Testis (tissue), 2 donors: Measurements from ENCODE around the gene NUDC.

ENCODE experiments used
- POLR2A ChIP-seq: fragments of 450-650 bp; IDR thresholded peaks from one replicate; pipeline ENCODE4 v1.6.1; 2017; ENCODE audit warnings: antibody characterized with exemption, mild to moderate bottlenecking, moderate library complexity
- TF ChIP-seq, protein P1 (sequence below), 3 experiments: fragments of 450-650 bp in 2 of 3; fragments of 200-600 bp in 1 of 3; sonication (generic) in 1 of 3; IDR thresholded peaks; one replicate each; pipeline ENCODE4 v1.5.1; 2016 to 2019; ENCODE audit warnings: antibody characterized with exemption in 3 of 3, mild to moderate bottlenecking in 2 of 3, moderate library complexity in 1 of 3

DNA sequence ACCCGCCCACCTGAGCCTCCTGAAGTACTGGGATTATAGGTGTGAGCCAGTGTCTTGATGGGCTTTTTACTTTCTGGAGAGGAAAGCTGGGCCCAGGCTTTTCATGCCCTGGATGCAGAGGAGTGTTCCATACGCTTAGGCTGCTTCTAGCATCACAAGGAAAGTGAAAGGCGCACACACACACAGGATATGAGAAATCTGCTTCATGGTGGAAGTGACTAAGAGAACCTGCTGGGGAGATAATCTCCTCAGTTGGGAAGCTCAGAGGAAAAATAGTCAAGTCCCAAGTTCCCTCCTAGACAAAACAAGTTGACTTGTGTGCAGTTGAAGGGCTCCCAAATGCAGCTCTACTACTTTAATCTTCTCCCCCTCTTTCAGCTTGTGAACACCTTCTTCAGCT, 2.2 kb downstream of the NUDC start:
- TF ChIP-seq, protein P1, sequence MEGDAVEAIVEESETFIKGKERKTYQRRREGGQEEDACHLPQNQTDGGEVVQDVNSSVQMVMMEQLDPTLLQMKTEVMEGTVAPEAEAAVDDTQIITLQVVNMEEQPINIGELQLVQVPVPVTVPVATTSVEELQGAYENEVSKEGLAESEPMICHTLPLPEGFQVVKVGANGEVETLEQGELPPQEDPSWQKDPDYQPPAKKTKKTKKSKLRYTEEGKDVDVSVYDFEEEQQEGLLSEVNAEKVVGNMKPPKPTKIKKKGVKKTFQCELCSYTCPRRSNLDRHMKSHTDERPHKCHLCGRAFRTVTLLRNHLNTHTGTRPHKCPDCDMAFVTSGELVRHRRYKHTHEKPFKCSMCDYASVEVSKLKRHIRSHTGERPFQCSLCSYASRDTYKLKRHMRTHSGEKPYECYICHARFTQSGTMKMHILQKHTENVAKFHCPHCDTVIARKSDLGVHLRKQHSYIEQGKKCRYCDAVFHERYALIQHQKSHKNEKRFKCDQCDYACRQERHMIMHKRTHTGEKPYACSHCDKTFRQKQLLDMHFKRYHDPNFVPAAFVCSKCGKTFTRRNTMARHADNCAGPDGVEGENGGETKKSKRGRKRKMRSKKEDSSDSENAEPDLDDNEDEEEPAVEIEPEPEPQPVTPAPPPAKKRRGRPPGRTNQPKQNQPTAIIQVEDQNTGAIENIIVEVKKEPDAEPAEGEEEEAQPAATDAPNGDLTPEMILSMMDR (IDR thresholded peaks at IDR 0.05), result no peak
- no peak for TF ChIP-seq POLR2A
